ENCODE results near the gene CFAP70. TPM values are rescaled to one million over a fixed set of nuclear protein-coding genes. Genes with fewer than 3 reads are reported as not detected.
"Not testable (repeated sequence)": the region's sequence is repeated elsewhere in the genome, so short reads cannot be mapped to it uniquely, and the experiment has no call there.

Gene CFAP70
- total RNA-seq, 2 donors from 2014 or later: 0.98 to 1.2 TPM

DNA sequence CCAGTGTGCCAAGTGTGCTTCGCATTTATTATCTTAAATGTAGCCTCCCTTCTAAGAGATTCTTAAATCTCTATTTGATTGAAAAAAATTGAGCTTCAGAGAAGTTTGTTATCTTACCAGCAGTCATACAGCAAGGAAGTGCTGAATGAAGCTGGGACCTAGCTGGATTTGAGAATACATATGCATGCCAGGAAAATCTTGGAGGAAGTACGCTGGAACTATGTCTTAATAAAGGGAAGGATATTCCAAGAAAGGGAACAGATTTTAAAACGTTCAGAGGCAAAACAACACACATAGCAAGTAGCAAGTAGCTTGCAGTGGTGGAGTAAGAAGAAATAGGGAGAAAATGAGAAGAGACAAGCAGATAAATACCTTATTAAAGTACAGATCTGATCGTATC lies 1.5 kb downstream of the CFAP70 start:
- ATAC-seq (no peak), DNase-seq (no peak)
- intact Hi-C loops (cut with DNase I, micrococcal nuclease): no loop called here

- ATAC-seq (no peak), DNase-seq (no peak)
- intact Hi-C loops (cut with DNase I, micrococcal nuclease): no loop called here
These were observed 14.4 kb downstream of the CFAP70 start for GRCh38 chr10:73344269-73344668.

- no peak for DNase-seq
- intact Hi-C loops (cut with DNase I, micrococcal nuclease): no loop called here
- ATAC-seq: no peak
These were observed 18.5 kb downstream of the CFAP70 start for GRCh38 chr10:73340121-73340520.

GRCh38 chr10:73339436-73339835 lies 19.2 kb downstream of the CFAP70 start:
- ATAC-seq (no peak), DNase-seq (no peak)

DNA sequence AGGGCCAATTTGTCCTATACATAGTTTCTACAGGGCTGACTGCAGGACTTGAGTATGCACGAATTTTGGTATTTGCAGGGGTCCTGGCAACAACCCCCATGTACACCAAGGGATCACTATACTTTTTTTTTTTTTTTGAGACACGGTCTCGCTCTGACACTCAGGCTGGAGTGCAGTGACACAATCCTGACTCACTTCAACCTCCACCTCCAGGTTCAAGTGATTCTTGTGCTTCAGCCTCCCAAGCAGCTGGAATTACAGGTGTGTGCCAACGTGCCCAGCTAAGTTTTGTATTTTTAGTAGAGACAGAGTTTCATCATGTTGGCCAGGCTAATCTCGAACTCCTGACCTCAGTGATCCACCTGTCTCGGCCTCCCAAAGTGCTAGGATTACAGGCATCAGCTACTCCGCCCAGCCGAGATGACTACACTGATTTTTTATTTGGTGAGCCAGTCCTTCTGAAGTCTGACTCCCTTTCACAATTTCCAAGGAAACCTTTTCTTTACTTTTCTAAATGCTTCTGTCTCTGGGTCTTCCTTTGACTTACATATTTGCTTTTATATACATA lies 19.8 kb downstream of the CFAP70 start:
- ATAC-seq (no peak), DNase-seq (no peak)

More at GRCh38 chr10:73339436-73339835, 19.2 kb downstream of the CFAP70 start:
- intact Hi-C loops (cut with DNase I, micrococcal nuclease): no loop called here

GRCh38 chr10:73333202-73333601 lies 25.5 kb downstream of the CFAP70 start:
- no peak for ATAC-seq
- DNase-seq: no peak
- intact Hi-C loops (cut with DNase I, micrococcal nuclease): no loop called here

More for the DNA sequence above, 19.8 kb downstream of the CFAP70 start:
- intact Hi-C loops (cut with DNase I, micrococcal nuclease): no loop called here

DNA sequence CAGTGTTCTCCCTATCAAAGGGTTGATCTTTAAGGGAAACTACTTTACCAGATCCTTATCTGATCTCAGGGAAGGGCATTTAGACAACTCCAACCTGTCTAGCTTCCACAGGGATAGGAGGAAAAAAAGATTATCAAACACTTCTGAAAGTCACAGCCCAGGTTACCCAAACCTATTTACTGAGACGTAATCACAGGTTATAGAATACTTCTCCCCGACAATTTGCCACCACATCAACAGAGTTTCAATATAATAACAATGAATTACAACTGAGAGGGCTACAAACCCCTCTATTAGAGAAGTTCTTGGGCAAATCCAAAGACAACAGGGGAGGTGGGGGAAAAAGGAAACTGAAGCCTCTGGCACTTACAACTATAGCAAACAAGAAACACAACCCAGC lies 26.3 kb downstream of the CFAP70 start:
- intact Hi-C loops (cut with DNase I, micrococcal nuclease): no loop called here
- no peak for ATAC-seq
- no peak for DNase-seq

GRCh38 chr10:73328523-73328922 lies 30.1 kb downstream of the CFAP70 start:
- DNase-seq; intact Hi-C loops (cut with DNase I, micrococcal nuclease); ATAC-seq: not testable (repeated sequence)

- ATAC-seq; DNase-seq; intact Hi-C loops (cut with DNase I, micrococcal nuclease): not testable (repeated sequence)
These were observed 33.4 kb downstream of the CFAP70 start for GRCh38 chr10:73325290-73325689.

DNA sequence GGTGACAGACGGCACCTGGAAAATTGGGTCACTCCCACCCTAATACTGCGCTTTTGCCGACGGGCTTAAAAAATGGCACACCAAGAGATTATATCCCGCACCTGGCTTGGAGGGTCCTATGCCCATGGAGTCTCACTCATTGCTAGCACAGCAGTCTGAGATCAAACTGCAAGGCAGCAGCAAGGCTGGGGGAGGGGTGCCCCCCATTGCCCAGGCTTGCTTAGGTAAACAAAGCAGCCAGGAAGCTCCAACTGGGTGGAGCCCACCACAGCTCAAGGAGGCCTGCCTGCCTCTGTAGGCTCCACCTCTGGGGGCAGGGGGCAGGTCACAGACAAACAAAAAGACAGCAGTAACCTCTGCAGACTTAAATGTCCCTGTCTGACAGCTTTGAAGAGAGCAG lies 35.1 kb downstream of the CFAP70 start:
- intact Hi-C loops (cut with DNase I, micrococcal nuclease); DNase-seq; ATAC-seq: not testable (repeated sequence)

GRCh38 chr10:73310475-73310874 lies 48.2 kb downstream of the CFAP70 start:
- intact Hi-C loops (cut with DNase I, micrococcal nuclease): no loop called here
- no peak for ATAC-seq
- no peak for DNase-seq

- ATAC-seq: no peak
- intact Hi-C loops (cut with DNase I, micrococcal nuclease): no loop called here
- DNase-seq: no peak
These were observed 51.4 kb downstream of the CFAP70 start for GRCh38 chr10:73307203-73307800.

DNA sequence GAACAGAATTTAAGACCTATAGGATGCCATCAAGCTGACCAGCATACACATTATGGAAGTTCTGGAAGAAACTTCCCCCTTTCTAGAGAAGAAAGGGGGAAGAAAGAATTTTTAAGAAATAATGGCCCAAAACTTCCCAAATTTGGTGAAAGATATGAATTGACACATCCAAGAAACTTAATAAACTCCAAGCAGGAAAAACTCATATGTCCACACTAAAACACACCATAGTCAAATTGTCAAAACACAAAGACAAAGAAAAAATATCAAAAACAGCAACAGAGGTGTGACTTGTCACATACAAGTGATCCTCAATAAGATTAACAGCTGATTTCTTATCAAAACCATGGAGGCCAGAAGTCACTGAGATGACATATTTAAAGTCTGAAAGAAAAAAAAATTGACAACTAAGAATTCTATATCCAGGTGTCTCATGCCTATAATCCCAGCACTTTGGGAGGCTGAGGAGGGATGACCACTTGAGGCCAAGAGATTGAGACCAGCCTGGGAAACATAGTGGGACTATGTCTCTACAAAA lies 52.4 kb downstream of the CFAP70 start:
- intact Hi-C loops (cut with DNase I, micrococcal nuclease): no loop called here
- ATAC-seq (no peak), DNase-seq (no peak)

DNA sequence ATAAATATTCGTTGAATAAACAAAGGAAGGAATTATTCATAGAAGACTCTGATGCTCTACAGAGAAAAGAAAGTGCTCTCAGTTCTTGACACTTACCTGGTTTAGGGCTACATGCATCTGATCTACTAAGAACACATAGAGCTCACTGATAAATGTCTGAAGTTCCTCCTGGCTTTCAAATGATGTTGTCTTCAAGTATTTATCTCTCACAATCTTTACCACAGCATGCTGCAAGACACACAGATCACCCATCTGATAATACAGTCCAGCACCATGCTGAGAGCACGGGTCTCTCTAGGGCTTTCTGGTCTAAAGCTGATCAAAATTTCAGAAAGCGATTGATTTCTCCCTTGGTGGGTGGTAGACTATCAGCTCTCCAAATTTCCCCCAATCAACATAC lies 61.7 kb downstream of the CFAP70 start:
- intact Hi-C loops (cut with DNase I, micrococcal nuclease): no loop called here
- no peak for ATAC-seq
- DNase-seq: no peak

DNA sequence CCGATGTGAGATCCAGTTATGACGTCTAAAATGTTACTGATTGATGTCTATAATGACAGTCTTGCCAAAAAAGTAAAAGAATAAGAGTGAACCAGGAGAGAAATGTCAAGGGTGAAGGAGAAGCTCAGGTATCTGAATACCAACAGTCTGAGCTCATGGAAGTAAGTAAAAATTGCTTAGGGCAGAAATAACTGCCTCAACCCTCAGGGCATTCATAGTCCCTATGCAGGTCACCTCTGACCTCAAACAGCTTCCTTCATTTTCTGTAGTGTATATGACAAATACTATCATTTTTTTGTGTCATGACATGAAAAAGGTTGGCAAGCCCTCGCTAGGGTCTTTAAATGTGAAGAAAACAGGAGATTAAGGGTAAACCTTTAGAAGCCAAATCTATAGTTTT lies 65.2 kb downstream of the CFAP70 start:
- ATAC-seq (no peak), DNase-seq (no peak)
- intact Hi-C loops (cut with DNase I, micrococcal nuclease): no loop called here

DNA sequence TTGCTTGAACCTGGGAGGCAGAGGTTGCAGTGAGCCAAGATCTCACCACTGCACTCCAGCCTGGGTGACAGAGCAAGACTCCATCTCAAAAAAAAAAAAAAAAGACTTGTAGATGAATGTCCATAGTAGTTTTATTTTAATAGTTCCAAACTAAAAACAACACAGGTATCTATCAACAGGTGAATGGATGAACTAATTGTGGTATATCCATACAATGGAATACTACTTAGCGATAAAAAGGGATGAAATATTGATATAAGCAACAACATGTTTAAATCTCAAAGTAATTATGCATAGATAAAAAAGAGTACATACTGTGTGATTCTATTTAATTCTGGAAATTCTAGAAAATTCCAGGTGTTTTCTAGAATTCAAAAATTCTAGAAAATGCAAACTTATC lies 68.7 kb downstream of the CFAP70 start:
- intact Hi-C loops (cut with DNase I, micrococcal nuclease): no loop called here
- DNase-seq (no peak), ATAC-seq (no peak)

DNA sequence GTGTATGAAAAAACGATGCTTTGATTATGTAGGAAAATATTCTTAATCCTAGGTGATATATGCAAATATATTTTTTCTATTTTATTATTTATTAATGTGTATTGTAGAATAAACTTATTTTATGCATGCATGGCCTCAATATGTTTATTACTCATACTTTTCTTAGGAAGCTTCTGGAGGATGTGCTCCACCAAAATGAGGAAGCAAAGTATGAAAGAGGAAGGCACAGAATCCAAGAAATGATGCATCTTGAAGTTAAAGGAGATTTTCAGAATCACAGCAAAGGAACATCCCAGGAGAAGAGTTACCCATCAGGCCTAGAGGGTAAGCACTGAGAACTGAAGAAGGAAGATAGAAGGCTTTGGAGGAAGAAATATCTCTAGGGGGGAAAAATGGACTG lies 71.2 kb downstream of the CFAP70 start:
- intact Hi-C loops (cut with DNase I, micrococcal nuclease): no loop called here
- ATAC-seq (no peak), DNase-seq (no peak)

DNA sequence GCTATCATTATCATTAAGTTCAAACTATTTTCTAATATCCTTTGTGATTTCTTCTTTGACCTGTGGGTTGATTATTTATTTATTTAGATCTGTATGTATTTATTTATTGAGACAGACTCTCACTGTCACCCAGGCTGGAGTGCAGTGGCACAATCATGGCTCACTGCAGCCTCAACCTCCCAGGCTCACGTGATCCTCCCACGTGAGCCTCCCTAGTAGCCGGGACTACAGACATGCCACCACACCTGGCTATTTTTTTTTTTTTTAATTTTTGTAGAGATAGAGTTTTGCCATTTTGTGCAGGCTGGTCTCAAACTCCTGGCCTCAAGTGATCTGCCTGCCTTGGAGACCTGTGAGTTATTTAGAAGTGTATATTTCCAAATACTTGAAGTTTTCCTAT lies 77.6 kb downstream of the CFAP70 start:
- DNase-seq (no peak), ATAC-seq (no peak)
- intact Hi-C loops (cut with DNase I, micrococcal nuclease): no loop called here

DNA sequence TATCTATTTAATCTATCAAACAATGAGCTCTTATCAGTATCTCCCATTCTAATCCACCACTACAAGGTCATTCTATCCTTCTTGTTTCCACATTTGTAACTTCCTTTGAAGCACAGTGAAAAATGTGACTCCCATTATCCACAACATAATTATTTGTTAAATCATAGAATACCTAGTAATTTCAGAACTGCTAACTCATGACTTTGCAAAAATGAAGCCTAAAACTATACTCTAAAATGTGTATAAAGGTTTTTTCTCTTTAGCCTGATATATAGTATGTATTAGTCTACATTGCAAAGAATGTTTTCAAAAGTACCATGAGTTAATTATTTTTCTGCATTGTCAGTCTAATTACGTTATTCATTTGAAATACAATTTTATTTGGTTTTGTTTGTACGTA lies 94.2 kb downstream of the CFAP70 start:
- intact Hi-C loops (cut with DNase I, micrococcal nuclease): no loop called here
- ATAC-seq (no peak), DNase-seq (no peak)

GRCh38 chr10:73263693-73264347 lies 94.8 kb downstream of the CFAP70 start:
- intact Hi-C loops (cut with DNase I, micrococcal nuclease): no loop called here
- ATAC-seq (no peak), DNase-seq (no peak)
